DMS 273 treated with DMSO at 0.1 percent for 48 hours (cell line): Measurements from ENCODE around the gene DSCAM.
A peak's percentile ranks its signal among the peaks of the same experiment; 100 is the strongest.

Source experiments
- DNase-seq: peaks from one replicate; lab custom pipeline; 2025; lab: John Stamatoyannopoulos, UW

The DSCAM gene

GRCh38 chr21:40540216-40540615, 306.7 kb downstream of the DSCAM start:
- no peak for DNase-seq

GRCh38 chr21:40534886-40535285, 312.1 kb downstream of the DSCAM start:
- DNase-seq = no peak

- no peak for DNase-seq
Observed at GRCh38 chr21:40531431-40532110, 315.4 kb downstream of the DSCAM start.

GRCh38 chr21:40531016-40531415, 315.9 kb downstream of the DSCAM start:
- no peak for DNase-seq

- DNase-seq = no peak
Observed at GRCh38 chr21:40517646-40518045, 329.3 kb downstream of the DSCAM start.

- no peak for DNase-seq
Observed at GRCh38 chr21:40516335-40516734, 330.6 kb downstream of the DSCAM start.

GRCh38 chr21:40512590-40512989, 334.4 kb downstream of the DSCAM start:
- no peak for DNase-seq

GRCh38 chr21:40507978-40508377, 339.0 kb downstream of the DSCAM start:
- no peak for DNase-seq

- no peak for DNase-seq
Observed at GRCh38 chr21:40505681-40506080, 341.3 kb downstream of the DSCAM start.

GRCh38 chr21:40505244-40505643, 341.7 kb downstream of the DSCAM start:
- no peak for DNase-seq

GRCh38 chr21:40504825-40505224, 342.1 kb downstream of the DSCAM start:
- no peak for DNase-seq

- DNase-seq = no peak
Observed at GRCh38 chr21:40496116-40496515, 350.8 kb downstream of the DSCAM start.

GRCh38 chr21:40490408-40490807, 356.6 kb downstream of the DSCAM start:
- no peak for DNase-seq

GRCh38 chr21:40489001-40489400, 358.0 kb downstream of the DSCAM start:
- no peak for DNase-seq

GRCh38 chr21:40481764-40482163, 365.2 kb downstream of the DSCAM start:
- DNase-seq = no peak

- DNase-seq = no peak
Observed at GRCh38 chr21:40474513-40474912, 372.4 kb downstream of the DSCAM start.

GRCh38 chr21:40472013-40472412, 374.9 kb downstream of the DSCAM start:
- DNase-seq = no peak

- no peak for DNase-seq
Observed at GRCh38 chr21:40471103-40471502, 375.9 kb downstream of the DSCAM start.

- DNase-seq = peak; percentile 16
Observed at GRCh38 chr21:40466893-40467483, 380.0 kb downstream of the DSCAM start.

GRCh38 chr21:40465382-40465781, 381.6 kb downstream of the DSCAM start:
- DNase-seq = no peak

GRCh38 chr21:40463176-40463575, 383.8 kb downstream of the DSCAM start:
- no peak for DNase-seq

- no peak for DNase-seq
Observed at GRCh38 chr21:40461008-40461407, 385.9 kb downstream of the DSCAM start.

GRCh38 chr21:40457741-40458140, 389.2 kb downstream of the DSCAM start:
- DNase-seq = no peak

GRCh38 chr21:40454057-40454456, 392.9 kb downstream of the DSCAM start:
- DNase-seq = no peak
